ENCODE results near the gene RAB7A. TPM values are rescaled to one million over a fixed set of nuclear protein-coding genes. Genes with fewer than 3 reads are reported as not detected.
A peak's percentile ranks its signal among the peaks of the same experiment; 100 is the strongest.

RAB7A gene
- total and polyA plus RNA-seq, 2 of the 4 experiments (the other 2 are of a cell fraction): 57.0 to 240 TPM

GRCh38 chr3:128804811-128805155 lies 78.8 kb downstream of the RAB7A start:
- dilution Hi-C loops (cut with HindIII; ENCODE audit: low sequenced_read_pairs, unreplicated experiment) (no loop called here), in situ Hi-C loops (cut with MboI; ENCODE audit: low sequenced_read_pairs) (no loop called here), intact Hi-C loops (cut with micrococcal nuclease) (no loop called here)
- 0 out of 2 replicates have a peak overlapping the region, but pooled peaks have one; percentile 12 for H2AK5ac ChIP-seq (ENCODE audit: low read depth, low read length)
- peaks cover 26% of the 10 kb centered on the region for H4K20me1 ChIP-seq (ENCODE audit: insufficient read depth, low read length)
- peak overlapping the region in 1 of 2 experiments; percentile 65; a peak in 2 of 4 replicates for H4K8ac ChIP-seq (ENCODE audit: low read depth in 2 of 2, low read length in 2 of 2)
- H3K36me3 ChIP-seq (ENCODE audit: control insufficient read depth, insufficient read depth, low read length): peaks cover 36% of the 10 kb centered on the region
- CTCF ChIA-PET: interaction anchor here (1.2 kb wide), 1 partner anchor 124 kb away, joined by 4 read pairs; no protein-coding TSS in a partner anchor
- H2BK20ac ChIP-seq (ENCODE audit: low read depth, low read length): no peak overlapping the region
- no peak overlapping the region for H3K4me3 ChIP-seq (ENCODE audit: insufficient read depth, low read depth, low read length)
- peak overlapping the region; percentile 18; the same call in 1 of the 2 replicates for H3K23ac ChIP-seq (ENCODE audit: low read depth, low read length)
- no peak overlapping the region for H2BK15ac ChIP-seq (ENCODE audit: low read depth, low read length)
- no peak for TF ChIP-seq CHD1 (IDR thresholded peaks at IDR 0.05; ENCODE audit: low read depth, low read length)
- no peak for TF ChIP-seq MAFK (IDR thresholded peaks at IDR 0.05; ENCODE audit: low read depth, low read length)
- no peak for TF ChIP-seq NFE2L2 (IDR thresholded peaks at IDR 0.05; ENCODE audit: low read depth, low read length)
- no peak for TF ChIP-seq FOS (IDR thresholded peaks at IDR 0.05; ENCODE audit: low read depth, low read length)
- no peak for TF ChIP-seq RAD21 (IDR thresholded peaks at IDR 0.05; ENCODE audit: low read length)
- TF ChIP-seq RFX5 (IDR thresholded peaks at IDR 0.05; ENCODE audit: low read depth, low read length): no peak
- no peak for TF ChIP-seq CTCF (conservative IDR thresholded peaks at IDR 0.05; ENCODE audit: low read depth, low read length)
- TF ChIP-seq POLR2A (IDR thresholded peaks at IDR 0.05; ENCODE audit: low read depth, low read length): no peak
- no peak for TF ChIP-seq BHLHE40 (IDR thresholded peaks at IDR 0.05; ENCODE audit: low read depth, low read length)
- TF ChIP-seq USF2 (IDR thresholded peaks at IDR 0.05; ENCODE audit: low read depth, low read length): no peak
- TF ChIP-seq SMC3 (IDR thresholded peaks at IDR 0.05; ENCODE audit: low read depth, low read length): no peak
- TF ChIP-seq MAZ (IDR thresholded peaks at IDR 0.05; ENCODE audit: borderline replicate concordance, low read depth, low read length): no peak
- no peak for TF ChIP-seq RCOR1 (IDR thresholded peaks at IDR 0.05; ENCODE audit: insufficient replicate concordance, low read length)
- TF ChIP-seq MXI1 (IDR thresholded peaks at IDR 0.05; ENCODE audit: borderline replicate concordance, low read depth, low read length): no peak
- no peak for TF ChIP-seq ELK1 (IDR thresholded peaks at IDR 0.05; ENCODE audit: borderline replicate concordance, low read depth, low read length)
- TF ChIP-seq CEBPB (IDR thresholded peaks at IDR 0.05; ENCODE audit: low read depth, low read length): no peak
- no peak overlapping the region for H3K56ac ChIP-seq (ENCODE audit: extremely low read depth, insufficient read depth, low read length)
- H2AK9ac ChIP-seq (replicated peaks; ENCODE audit: low read depth, low read length, poor library complexity): no peak overlapping the region
- H3K9ac ChIP-seq (ENCODE audit: low read depth, low read length): no peak overlapping the region
- no peaks in the 10 kb centered on the region for H3K27me3 ChIP-seq (ENCODE audit: control insufficient read depth, insufficient read depth, low read length)
- H3K18ac ChIP-seq (ENCODE audit: low read depth, low read length): no peak overlapping the region
- H3K9me1 ChIP-seq (ENCODE audit: insufficient read depth, low read length): peaks cover 25% of the 10 kb centered on the region
- H3K79me1 ChIP-seq (ENCODE audit: low read depth in 1 of 2, low read length in 2 of 2): peaks cover 54 to 69% of the 10 kb centered on the region in 2 experiments
- DNase-seq: no peak
- no TSS peak for BruUV-seq (replicated peaks)
- H3K14ac ChIP-seq (replicated peaks; ENCODE audit: low read depth, low read length): peak overlapping the region; percentile 76
- POLR2A ChIA-PET (ENCODE audit: unreplicated experiment): no interaction called here
- H3K4ac ChIP-seq (ENCODE audit: low read depth, low read length): peak overlapping the region; percentile 25; the same call in 1 of the 2 replicates
- no peak overlapping the region for H4K5ac ChIP-seq (ENCODE audit: low read depth, low read length)
- ATAC-seq (ENCODE audit: low read depth): no peak
- H2BK120ac ChIP-seq (ENCODE audit: low read depth, low read length): no peak overlapping the region
- WGBS, 2 experiments (ENCODE audit: extremely low coverage in 2 of 2, insufficient read length in 1 of 2): 100% methylated on average over 2 of the region's 5 CpGs; no CpG with 5 or more reads in 1 of the 2 experiments
- peak overlapping the region; percentile 34 for H2BK5ac ChIP-seq (ENCODE audit: low read depth, low read length, poor library complexity, severe bottlenecking)
- H2AFZ ChIP-seq (replicated peaks; ENCODE audit: low read length, poor library complexity): no peak overlapping the region
- no peak overlapping the region for H4K91ac ChIP-seq (ENCODE audit: insufficient read depth, low read depth, low read length)
- no peaks in the 10 kb centered on the region for H3K9me3 ChIP-seq (ENCODE audit: control insufficient read depth, insufficient read depth, low read length)
- no peak overlapping the region for H3K27ac ChIP-seq (ENCODE audit: insufficient read depth, low read length)
- H3K4me2 ChIP-seq (ENCODE audit: low read depth, low read length): 0 out of 2 replicates have a peak overlapping the region, but pooled peaks have one; percentile 8
- peaks cover 10% of the 10 kb centered on the region for H3K4me1 ChIP-seq (ENCODE audit: control insufficient read depth, insufficient read depth, low read length)
